A673 (cell line): ENCODE data around the gene CBX7. TPM values are rescaled to one million over a fixed set of nuclear protein-coding genes. Genes with fewer than 3 reads are reported as not detected.

ENCODE experiments used
- BruUV-seq: library from RNA; stranded (reverse); fragments of 400-500 nt; replicated peaks from 2 replicates; lab custom pipeline; 2021; lab: Mats Ljungman, UMichigan
- CTCF ChIA-PET: fragments of 300-600 bp; sonication (Branson Sonifier 250); formaldehyde crosslinking; loops from one replicate; lab custom pipeline; 2022; ENCODE audit warnings: antibody characterized with exemption; lab: Charles Lee
- POLR2A ChIA-PET: fragments of 300-600 bp; sonication (Branson Sonifier 250); formaldehyde crosslinking; loops from one replicate; lab custom pipeline; 2022; ENCODE audit warnings: antibody characterized with exemption; ENCODE audit not compliant: low non-redundant PET; lab: Charles Lee
- DNase-seq: peaks from one replicate; pipeline ENCODE4 v3.0.0-alpha.2; 2015; ENCODE audit warnings: low spot score
- H3K27ac ChIP-seq: fragments of 200-600 bp; sonication (generic); 2 replicates; pipeline ENCODE4 v1.5.1; 2016; ENCODE audit warnings: mixed run types, low read depth, mild to moderate bottlenecking, mixed read lengths, antibody characterized with exemption, low read length; ENCODE audit not compliant: poor library complexity, severe bottlenecking
- H3K27me3 ChIP-seq: fragments of 200-600 bp; sonication (generic); replicated peaks from 2 replicates; pipeline ENCODE4 v1.6.1; 2017; ENCODE audit warnings: mixed run types, low read depth, mild to moderate bottlenecking, mixed read lengths, antibody characterized with exemption, low read length; ENCODE audit not compliant: insufficient read depth, poor library complexity
- H3K36me3 ChIP-seq: fragments of 200-600 bp; sonication (generic); 2 replicates; pipeline ENCODE4 v1.6.1; 2016; ENCODE audit warnings: mixed run types, mild to moderate bottlenecking, mixed read lengths, antibody characterized with exemption, low read length; ENCODE audit not compliant: insufficient read depth, poor library complexity, severe bottlenecking
- H3K4me1 ChIP-seq: fragments of 200-600 bp; sonication (generic); 2 replicates; pipeline ENCODE4 v1.6.1; 2017; ENCODE audit warnings: mixed run types, mild to moderate bottlenecking, mixed read lengths, antibody characterized with exemption, low read length; ENCODE audit not compliant: insufficient read depth, poor library complexity, severe bottlenecking
- H3K4me3 ChIP-seq: fragments of 200-600 bp; sonication (generic); 2 replicates; pipeline ENCODE4 v1.5.1; 2016; ENCODE audit warnings: low read depth, mixed run types, mild to moderate bottlenecking, mixed read lengths, low read length; ENCODE audit not compliant: poor library complexity, severe bottlenecking
- H3K9me3 ChIP-seq: fragments of 200-600 bp; sonication (generic); 2 replicates; pipeline ENCODE4 v1.6.1; 2016; ENCODE audit warnings: mixed run types, low read depth, mild to moderate bottlenecking, mixed read lengths, antibody characterized with exemption, low read length; ENCODE audit not compliant: poor library complexity, severe bottlenecking
- EZH2 ChIP-seq: fragments of 200-600 bp; sonication (generic); IDR thresholded peaks from 2 replicates; pipeline ENCODE4 v1.6.1; 2017; ENCODE audit warnings: borderline replicate concordance, low read depth, mild to moderate bottlenecking, mixed read lengths, antibody characterized with exemption, low read length; ENCODE audit not compliant: poor library complexity, severe bottlenecking
- intact Hi-C: fragments of 100-400 bp; cut with micrococcal nuclease; formaldehyde crosslinking; loops from one replicate; pipeline ENCODE4 v1.10.0; 2022; ENCODE audit not compliant: unreplicated experiment
- total RNA-seq: library from RNA; stranded (reverse); gene quantifications from 2 replicates; pipeline ENCODE4 v1.2.3, GENCODE V29; 2021
- TF ChIP-seq, protein P1 (sequence below): fragments of 300-800, 200-600 bp; sonication (generic); conservative IDR thresholded peaks from 2 replicates; pipeline ENCODE4 v1.5.1; 2017; ENCODE audit warnings: low read depth, mild to moderate bottlenecking, antibody characterized with exemption, low read length, moderate library complexity, mixed read lengths

Gene CBX7
- total RNA-seq, 1 experiment from 2014 or later, result 2.8 TPM

GRCh38 chr22:39091126-39092081 is 61.1 kb downstream of the CBX7 start:
- CTCF ChIA-PET, result no interaction called here
- intact Hi-C loops, result no loop called here
- no peak for DNase-seq

GRCh38 chr22:39090426-39091064 is 61.9 kb downstream of the CBX7 start:
- TF ChIP-seq, protein P1, sequence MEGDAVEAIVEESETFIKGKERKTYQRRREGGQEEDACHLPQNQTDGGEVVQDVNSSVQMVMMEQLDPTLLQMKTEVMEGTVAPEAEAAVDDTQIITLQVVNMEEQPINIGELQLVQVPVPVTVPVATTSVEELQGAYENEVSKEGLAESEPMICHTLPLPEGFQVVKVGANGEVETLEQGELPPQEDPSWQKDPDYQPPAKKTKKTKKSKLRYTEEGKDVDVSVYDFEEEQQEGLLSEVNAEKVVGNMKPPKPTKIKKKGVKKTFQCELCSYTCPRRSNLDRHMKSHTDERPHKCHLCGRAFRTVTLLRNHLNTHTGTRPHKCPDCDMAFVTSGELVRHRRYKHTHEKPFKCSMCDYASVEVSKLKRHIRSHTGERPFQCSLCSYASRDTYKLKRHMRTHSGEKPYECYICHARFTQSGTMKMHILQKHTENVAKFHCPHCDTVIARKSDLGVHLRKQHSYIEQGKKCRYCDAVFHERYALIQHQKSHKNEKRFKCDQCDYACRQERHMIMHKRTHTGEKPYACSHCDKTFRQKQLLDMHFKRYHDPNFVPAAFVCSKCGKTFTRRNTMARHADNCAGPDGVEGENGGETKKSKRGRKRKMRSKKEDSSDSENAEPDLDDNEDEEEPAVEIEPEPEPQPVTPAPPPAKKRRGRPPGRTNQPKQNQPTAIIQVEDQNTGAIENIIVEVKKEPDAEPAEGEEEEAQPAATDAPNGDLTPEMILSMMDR, result no peak
- no peak for TF ChIP-seq EZH2
- no peak overlapping the region for H3K27ac ChIP-seq
- H3K27me3 ChIP-seq, result no peaks in the 10 kb centered on the region
- no peak overlapping the region for H3K4me3 ChIP-seq
- H3K36me3 ChIP-seq, result no peaks in the 10 kb centered on the region
- CTCF ChIA-PET, result no interaction called here
- POLR2A ChIA-PET, result no interaction called here
- no peaks in the 10 kb centered on the region for H3K9me3 ChIP-seq
- DNase-seq, result no peak
- no TSS peak for BruUV-seq
- intact Hi-C loops, result no loop called here
- H3K4me1 ChIP-seq, result no peaks in the 10 kb centered on the region

More at GRCh38 chr22:39091126-39092081, 61.1 kb downstream of the CBX7 start:
- Histone ChIP-seq H3K27ac (no peak overlapping the region), H3K4me1 (no peaks in the 10 kb centered on the region), H3K27me3 (no peaks in the 10 kb centered on the region), H3K4me3 (no peak overlapping the region), H3K9me3 (no peaks in the 10 kb centered on the region), H3K36me3 (no peaks in the 10 kb centered on the region)
- no peak for TF ChIP-seq EZH2
- TF ChIP-seq, protein P1, result no peak
- POLR2A ChIA-PET, result no interaction called here
- no TSS peak for BruUV-seq

- no peaks in the 10 kb centered on the region for H3K36me3 ChIP-seq
- H3K27me3 ChIP-seq, result no peaks in the 10 kb centered on the region
- H3K4me3 ChIP-seq, result no peak overlapping the region
- TF ChIP-seq, protein P1, result no peak
- no peak for TF ChIP-seq EZH2
- intact Hi-C loops, result no loop called here
- ChIA-PET CTCF (no interaction called here), POLR2A (no interaction called here)
- H3K9me3 ChIP-seq, result no peaks in the 10 kb centered on the region
- no TSS peak for BruUV-seq
- no peak for DNase-seq
- no peak overlapping the region for H3K27ac ChIP-seq
- no peaks in the 10 kb centered on the region for H3K4me1 ChIP-seq
Measured at GRCh38 chr22:39089928-39090327, 62.6 kb downstream of the CBX7 start.
